Lung (tissue), 12 donors: ENCODE measurements around the gene UNC50. TPM values are rescaled to one million over a fixed set of nuclear protein-coding genes. Genes with fewer than 3 reads are reported as not detected.

Experiments used
- ATAC-seq: fragments of 200-7000 bp; cut with Tn5 transposase; one replicate; pipeline ENCODE4 v1.9.1; 2020; ENCODE audit warnings: moderate number of reproducible peaks; ENCODE audit not compliant: insufficient read depth, low FRiP score
- DNase-seq, 3 donors: peaks; one replicate each; pipeline ENCODE4 v3.0.0-alpha.2; 2013 to 2017
- H3K27ac ChIP-seq, 2 donors: one replicate each; pipeline ENCODE4 v1.5.1; 2013; ENCODE audit warnings: mild to moderate bottlenecking in 2 of 2, moderate library complexity in 2 of 2, control low read depth in 1 of 2, inconsistent platforms in 1 of 2, low read depth in 1 of 2, low read length in 1 of 2
- H3K27me3 ChIP-seq, 3 donors: one replicate each; pipeline ENCODE4 v1.5.1; 2013; ENCODE audit warnings: low read length in 2 of 3; ENCODE audit not compliant: control insufficient read depth in 3 of 3, insufficient read depth in 3 of 3
- H3K36me3 ChIP-seq, 4 donors: one replicate each; pipeline ENCODE4 v1.5.1; 2013; ENCODE audit warnings: low read length in 4 of 4, mild to moderate bottlenecking in 1 of 4, moderate library complexity in 1 of 4; ENCODE audit not compliant: control insufficient read depth in 4 of 4, insufficient read depth in 4 of 4
- H3K4me1 ChIP-seq, 5 donors: one replicate each; pipeline ENCODE4 v1.5.1; 2013; ENCODE audit warnings: low read length in 5 of 5, mild to moderate bottlenecking in 2 of 5, moderate library complexity in 1 of 5; ENCODE audit not compliant: control insufficient read depth in 5 of 5, insufficient read depth in 5 of 5
- H3K4me3 ChIP-seq: one replicate; pipeline ENCODE4 v1.5.1; 2013; ENCODE audit warnings: mild to moderate bottlenecking, control low read depth, moderate library complexity
- H3K9ac ChIP-seq, 2 donors: one replicate each; pipeline ENCODE4 v1.5.1; 2013; ENCODE audit warnings: low read length in 2 of 2, control low read depth in 1 of 2; ENCODE audit not compliant: insufficient read depth in 1 of 2
- H3K9me3 ChIP-seq, 4 donors: one replicate each; pipeline ENCODE4 v1.5.1; 2013; ENCODE audit warnings: low read length in 3 of 4, mild to moderate bottlenecking in 1 of 4, moderate library complexity in 1 of 4; ENCODE audit not compliant: control insufficient read depth in 4 of 4, insufficient read depth in 3 of 4
- WGBS, 2 donors: extraction: QIAGEN DNeasy Blood & Tissue Kit; methylation state at CpG; one replicate each; pipeline ENCODE4 v1.1.7; 2013; 5-methylcytosine and 5-hydroxymethylcytosine counted together
- polyA plus RNA-seq, 2 donors: library from polyadenylated mRNA; stranded (reverse); fragments of 200-250 nt; gene quantifications; one replicate each; pipeline ENCODE4 v1.2.1, GENCODE V29; 2013
- total RNA-seq, 2 donors: library from RNA; depleted of rRNA in 1 of 2; stranded (reverse); fragments of >200 nt in 1 of 2; gene quantifications; one replicate each; pipeline ENCODE4 v1.2.1, GENCODE V29; 2014 to 2021
- TF ChIP-seq, protein P1 (sequence below): IDR thresholded peaks from 2 replicates; pipeline ENCODE4 v1.5.1; 2012; ENCODE audit warnings: mild to moderate bottlenecking; ENCODE audit errors: control extremely low read depth, extremely low read depth
- donor health status: control.
- donor health status: control.
- donor health status: Bipolar disorder and iron deficiency.
- donor health status: healthy.
- donor health status: DM: yes; HTN: yes; CAD: no.

Gene UNC50
- total and polyA plus RNA-seq, 4 donors: 36.4 to 54.7 (median 43.7) TPM

DNA sequence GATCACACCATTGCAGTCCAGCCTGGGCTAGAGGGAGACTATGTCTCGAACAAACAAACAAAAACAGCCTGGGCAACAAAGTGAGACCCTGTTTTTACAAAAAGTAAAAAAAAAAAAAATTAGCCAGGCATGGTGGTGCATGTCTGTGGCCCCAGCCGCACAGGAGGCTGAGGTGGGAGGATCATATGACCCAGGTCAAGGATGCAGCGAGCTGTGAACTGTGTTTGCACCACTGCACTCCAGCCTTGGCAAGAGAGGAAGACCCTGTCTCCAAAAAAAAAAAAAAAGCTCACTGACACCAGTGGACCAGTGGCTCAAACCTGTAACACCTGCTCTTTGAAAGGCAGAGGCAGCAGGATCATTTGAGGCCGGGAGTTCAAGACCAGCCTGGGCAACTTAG is 40.1 kb downstream of the UNC50 start:
- TF ChIP-seq, protein P1, sequence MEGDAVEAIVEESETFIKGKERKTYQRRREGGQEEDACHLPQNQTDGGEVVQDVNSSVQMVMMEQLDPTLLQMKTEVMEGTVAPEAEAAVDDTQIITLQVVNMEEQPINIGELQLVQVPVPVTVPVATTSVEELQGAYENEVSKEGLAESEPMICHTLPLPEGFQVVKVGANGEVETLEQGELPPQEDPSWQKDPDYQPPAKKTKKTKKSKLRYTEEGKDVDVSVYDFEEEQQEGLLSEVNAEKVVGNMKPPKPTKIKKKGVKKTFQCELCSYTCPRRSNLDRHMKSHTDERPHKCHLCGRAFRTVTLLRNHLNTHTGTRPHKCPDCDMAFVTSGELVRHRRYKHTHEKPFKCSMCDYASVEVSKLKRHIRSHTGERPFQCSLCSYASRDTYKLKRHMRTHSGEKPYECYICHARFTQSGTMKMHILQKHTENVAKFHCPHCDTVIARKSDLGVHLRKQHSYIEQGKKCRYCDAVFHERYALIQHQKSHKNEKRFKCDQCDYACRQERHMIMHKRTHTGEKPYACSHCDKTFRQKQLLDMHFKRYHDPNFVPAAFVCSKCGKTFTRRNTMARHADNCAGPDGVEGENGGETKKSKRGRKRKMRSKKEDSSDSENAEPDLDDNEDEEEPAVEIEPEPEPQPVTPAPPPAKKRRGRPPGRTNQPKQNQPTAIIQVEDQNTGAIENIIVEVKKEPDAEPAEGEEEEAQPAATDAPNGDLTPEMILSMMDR: no peak
- H3K4me1 ChIP-seq: no peaks in the 10 kb centered on the region
- no peak for ATAC-seq
- DNase-seq: no peak
- H3K4me3 ChIP-seq: no peak overlapping the region
- peaks cover 0 to 8% (median 1%) of the 10 kb centered on the region in 4 donors for H3K36me3 ChIP-seq
- H3K27ac ChIP-seq: no peak overlapping the region
- WGBS, 2 donors: 92% methylated on average over 4 of the region's 4 CpGs
- no peak overlapping the region for H3K9ac ChIP-seq
- no peaks in the 10 kb centered on the region for H3K9me3 ChIP-seq
- H3K27me3 ChIP-seq: no peaks in the 10 kb centered on the region

DNA sequence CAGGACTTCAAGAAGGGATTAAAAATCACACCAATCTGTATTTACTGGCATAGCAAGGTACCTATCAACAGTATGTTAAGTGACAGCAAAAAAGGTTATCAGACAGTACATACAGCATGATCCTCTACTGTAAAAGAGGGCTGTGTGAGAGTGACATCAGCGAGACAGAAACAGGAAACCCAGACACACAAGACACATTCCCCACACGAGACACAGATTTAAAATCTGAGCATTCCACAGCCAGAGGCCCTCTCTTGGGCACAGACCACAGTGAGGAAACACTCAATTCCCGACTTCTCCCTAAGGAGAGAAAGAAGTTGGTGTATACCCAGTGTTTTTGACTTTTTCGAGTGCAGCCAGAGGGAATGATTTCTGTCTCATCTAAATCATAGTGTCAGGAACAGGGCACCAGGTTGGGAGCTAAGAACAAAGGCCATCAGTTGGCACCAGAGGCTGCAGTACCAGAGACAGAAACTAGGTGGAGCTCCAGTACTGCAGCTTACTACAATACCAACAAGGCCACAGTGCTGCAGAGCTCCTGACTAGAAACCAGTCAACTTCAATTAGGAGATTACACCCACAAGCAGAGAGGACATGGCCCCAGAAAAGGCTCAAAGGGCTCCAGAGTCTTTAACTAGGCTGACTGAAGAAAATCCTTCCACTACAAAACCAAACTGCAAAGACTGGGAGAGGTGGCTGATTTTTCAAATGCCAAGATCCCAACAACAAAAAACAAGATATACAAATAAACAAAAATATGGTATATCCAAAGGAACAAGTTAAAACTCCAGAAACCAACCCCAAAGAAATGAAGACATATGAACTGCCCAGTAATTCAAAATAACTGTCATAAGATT is 41.0 kb downstream of the UNC50 start:
- Histone ChIP-seq H3K27me3 (no peaks in the 10 kb centered on the region), H3K9ac (no peak overlapping the region), H3K27ac (peak overlapping the region in 1 of 2 donors; percentile 36), H3K9me3 (no peaks in the 10 kb centered on the region), H3K36me3 (peaks cover 0 to 8% (median 0%) of the 10 kb centered on the region in 4 donors), H3K4me3 (no peak overlapping the region), H3K4me1 (no peaks in the 10 kb centered on the region)
- 8 to 19% methylated on average over 4 of the region's 4 CpGs for WGBS, 2 donors
- DNase-seq: peak; percentile 81 to 88 (median 83)
- peak; percentile 97 for ATAC-seq
- TF ChIP-seq, protein P1: peak; percentile 99

DNA sequence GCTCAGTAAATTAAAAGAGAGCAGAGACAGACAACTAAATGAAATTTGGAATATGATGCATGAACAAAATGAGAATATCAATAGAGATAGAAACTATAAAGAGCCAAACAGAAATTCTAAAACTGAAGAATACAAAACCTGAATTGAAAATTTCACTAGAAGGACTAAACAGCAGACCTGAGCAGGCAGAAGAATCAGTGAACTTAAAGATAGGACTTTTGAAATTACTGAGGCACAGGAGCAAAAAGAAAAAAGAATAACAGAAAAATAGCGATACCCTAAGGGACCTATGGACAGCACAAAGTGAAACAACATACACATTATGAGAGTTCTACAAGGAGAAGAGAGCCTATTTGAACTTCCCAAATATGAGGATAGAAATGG is 41.6 kb downstream of the UNC50 start:
- Histone ChIP-seq H3K9me3 (no peaks in the 10 kb centered on the region), H3K27ac (no peak overlapping the region), H3K27me3 (no peaks in the 10 kb centered on the region), H3K4me1 (no peaks in the 10 kb centered on the region), H3K4me3 (no peak overlapping the region), H3K9ac (no peak overlapping the region), H3K36me3 (peaks cover 0 to 8% (median 0%) of the 10 kb centered on the region in 4 donors)
- TF ChIP-seq, protein P1: no peak
- 90 to 96% methylated on average over 1 of the region's 1 CpG for WGBS, 2 donors
- no peak for ATAC-seq
- no peak for DNase-seq
